GM23338 (cell line): ENCODE data around the gene MRPS27. TPM values are rescaled to one million over a fixed set of nuclear protein-coding genes. Genes with fewer than 3 reads are reported as not detected.

ENCODE experiments used
- ATAC-seq: fragments of 200-7000 bp; cut with Tn5 transposase; 3 replicates; pipeline ENCODE4 v1.9.1; 2020
- DNase-seq: peaks from one replicate; pipeline ENCODE4 v3.0.0-alpha.2; 2015; ENCODE audit warnings: low spot score
- H2AFZ ChIP-seq: fragments of 200-600 bp; sonication (generic); 2 replicates; pipeline ENCODE4 v1.8.0; 2016; ENCODE audit warnings: antibody characterized with exemption, mild to moderate bottlenecking, moderate library complexity
- H3F3A ChIP-seq: fragments of 200-600 bp; sonication (generic); replicated peaks from 2 replicates; pipeline ENCODE4 v1.8.0; 2017; ENCODE audit warnings: antibody characterized with exemption, mixed run types, low read depth
- H3K27ac ChIP-seq: fragments of 200-600 bp; sonication (generic); 2 replicates; pipeline ENCODE4 v1.6.1; 2016; ENCODE audit warnings: low read depth
- H3K27me3 ChIP-seq: fragments of 200-600 bp; sonication (generic); 2 replicates; pipeline ENCODE4 v1.8.0; 2016; ENCODE audit warnings: mild to moderate bottlenecking, mixed run types, moderate library complexity; ENCODE audit not compliant: insufficient read depth
- H3K36me3 ChIP-seq: fragments of 200-600 bp; sonication (generic); 2 replicates; pipeline ENCODE4 v1.8.0; 2016; ENCODE audit warnings: mild to moderate bottlenecking; ENCODE audit not compliant: insufficient read depth
- H3K4me1 ChIP-seq: fragments of 200-600 bp; sonication (generic); 2 replicates; pipeline ENCODE4 v1.8.0; 2016; ENCODE audit warnings: mild to moderate bottlenecking, moderate library complexity; ENCODE audit not compliant: insufficient read depth
- H3K4me2 ChIP-seq: fragments of 200-600 bp; sonication (generic); 2 replicates; pipeline ENCODE4 v1.7.1; 2017; ENCODE audit warnings: mixed run types
- H3K4me3 ChIP-seq: fragments of 200-600 bp; sonication (generic); 2 replicates; pipeline ENCODE4 v1.6.1; 2016; ENCODE audit warnings: mixed run types
- H3K79me2 ChIP-seq: fragments of 200-600 bp; sonication (generic); replicated peaks from 2 replicates; pipeline ENCODE4 v1.8.0; 2017; ENCODE audit warnings: mild to moderate bottlenecking; ENCODE audit not compliant: insufficient read depth
- H3K9me2 ChIP-seq: fragments of 200-600 bp; sonication (generic); 2 replicates; pipeline ENCODE4 v1.8.0; 2017; ENCODE audit not compliant: insufficient read depth
- H4K20me1 ChIP-seq: fragments of 200-600 bp; sonication (generic); replicated peaks from 2 replicates; pipeline ENCODE4 v1.8.0; 2017; ENCODE audit warnings: mild to moderate bottlenecking; ENCODE audit not compliant: insufficient read depth
- H3K27ac Mint-ChIP-seq: 2 replicates; pipeline ENCODE4 v1.8.0; 2020; ENCODE audit warnings: inconsistent platforms, mild to moderate bottlenecking, moderate library complexity, mixed read lengths
- H3K27me3 Mint-ChIP-seq: 3 replicates; pipeline ENCODE4 v1.8.0; 2022; ENCODE audit warnings: low read depth, mild to moderate bottlenecking, moderate library complexity, mixed read lengths, inconsistent platforms; ENCODE audit not compliant: insufficient read depth, poor library complexity
- H3K36me3 Mint-ChIP-seq: 3 replicates; pipeline ENCODE4 v1.8.0; 2021; ENCODE audit warnings: low read depth, mild to moderate bottlenecking, inconsistent platforms, moderate library complexity, mixed read lengths
- H3K4me1 Mint-ChIP-seq: 3 replicates; pipeline ENCODE4 v1.8.0; 2020; ENCODE audit warnings: mild to moderate bottlenecking, inconsistent platforms, mixed read lengths
- H3K4me3 Mint-ChIP-seq: 3 replicates; pipeline ENCODE4 v1.8.0; 2021; ENCODE audit warnings: moderate library complexity, mild to moderate bottlenecking, inconsistent platforms, mixed read lengths
- H3K9me3 Mint-ChIP-seq: 3 replicates; pipeline ENCODE4 v1.8.0; 2020; ENCODE audit warnings: moderate library complexity, mild to moderate bottlenecking, inconsistent platforms, mixed read lengths
- CREB1 ChIP-seq: fragments of 250-450 bp; sonication (Bioruptor Pico); IDR thresholded peaks from 2 replicates; pipeline ENCODE4 v1.5.0; 2020; ENCODE audit warnings: low read depth, mild to moderate bottlenecking, moderate library complexity
- EZH2phosphoT487 ChIP-seq: fragments of 200-600 bp; sonication (generic); IDR thresholded peaks from one replicate; pipeline ENCODE4 v1.8.1; 2018; ENCODE audit warnings: antibody characterized with exemption; ENCODE audit not compliant: unreplicated experiment
- POLR2AphosphoS5 ChIP-seq: IDR thresholded peaks from 2 replicates; pipeline ENCODE4 v1.6.1; 2016; ENCODE audit warnings: antibody characterized with exemption, low read depth
- REST ChIP-seq: IDR thresholded peaks from one replicate; pipeline ENCODE4 v1.6.1; 2018; ENCODE audit warnings: antibody characterized with exemption; ENCODE audit not compliant: unreplicated experiment
- ZNF114 ChIP-seq: fragments of 250-450 bp; sonication (Bioruptor Pico); IDR thresholded peaks from 2 replicates; pipeline ENCODE4 v1.5.0; 2020; ENCODE audit warnings: mild to moderate bottlenecking, moderate library complexity
- ZNF331 ChIP-seq: fragments of 250-450 bp; sonication (Bioruptor Pico); IDR thresholded peaks from 2 replicates; pipeline ENCODE4 v1.5.0; 2020; ENCODE audit warnings: low read depth, mild to moderate bottlenecking, moderate library complexity
- ZNF462 ChIP-seq: fragments of 250-450 bp; sonication (Bioruptor Pico); IDR thresholded peaks from 2 replicates; pipeline ENCODE4 v1.5.0; 2020; ENCODE audit warnings: mild to moderate bottlenecking, moderate library complexity
- polyA plus RNA-seq: library from polyadenylated mRNA; unstranded; fragments of >200 nt; fragmentation: Nextera tagmentation; extraction: Ambion mirVana; gene quantifications from 2 replicates; pipeline ENCODE4 v1.2.1, GENCODE V29; 2016
- total RNA-seq: library from RNA; depleted of rRNA; stranded (reverse); fragments of >200 nt; shearing (Covaris generic); gene quantifications from 2 replicates; pipeline ENCODE4 v1.2.3, GENCODE V29; 2014
- TF ChIP-seq, protein P1 (sequence below), 2 experiments: fragments of 200-600 bp in 1 of 2; sonication (generic) in 1 of 2; conservative IDR thresholded peaks; 2 replicates each; pipeline versions ENCODE4 v1.5.1 to v1.6.1; 2016 to 2017; ENCODE audit warnings: antibody characterized with exemption in 2 of 2, low read depth in 2 of 2, mild to moderate bottlenecking in 2 of 2, moderate library complexity in 1 of 2

MRPS27 gene
- total and polyA plus RNA-seq, 2 experiments from 2014 or later: 53.2 to 141 TPM

GRCh38 chr5:72286798-72287197 is 33.2 kb downstream of the MRPS27 start:
- Mint-ChIP-seq H3K36me3 (peaks cover 31% of the 10 kb centered on the region), H3K4me1 (no peaks in the 10 kb centered on the region), H3K4me3 (no peak overlapping the region), H3K9me3 (no peaks in the 10 kb centered on the region), H3K27ac (no peak overlapping the region), H3K27me3 (peaks cover 1% of the 10 kb centered on the region)
- Histone ChIP-seq H3K36me3 (peaks cover 10% of the 10 kb centered on the region; the same call in 1 of the 2 replicates), H3F3A (no peaks in the 10 kb centered on the region), H2AFZ (no peak overlapping the region), H4K20me1 (no peaks in the 10 kb centered on the region), H3K4me1 (no peaks in the 10 kb centered on the region), H3K4me3 (no peak overlapping the region), H3K4me2 (no peak overlapping the region), H3K79me2 (no peaks in the 10 kb centered on the region), H3K27ac (no peak overlapping the region), H3K27me3 (no peaks in the 10 kb centered on the region), H3K9me2 (no peaks in the 10 kb centered on the region)
- DNase-seq (no peak), ATAC-seq (no peak)
- TF ChIP-seq EZH2phosphoT487 (no peak), ZNF462 (no peak), CREB1 (CRISPR knock-in tag) (no peak)
- TF ChIP-seq, protein P1, sequence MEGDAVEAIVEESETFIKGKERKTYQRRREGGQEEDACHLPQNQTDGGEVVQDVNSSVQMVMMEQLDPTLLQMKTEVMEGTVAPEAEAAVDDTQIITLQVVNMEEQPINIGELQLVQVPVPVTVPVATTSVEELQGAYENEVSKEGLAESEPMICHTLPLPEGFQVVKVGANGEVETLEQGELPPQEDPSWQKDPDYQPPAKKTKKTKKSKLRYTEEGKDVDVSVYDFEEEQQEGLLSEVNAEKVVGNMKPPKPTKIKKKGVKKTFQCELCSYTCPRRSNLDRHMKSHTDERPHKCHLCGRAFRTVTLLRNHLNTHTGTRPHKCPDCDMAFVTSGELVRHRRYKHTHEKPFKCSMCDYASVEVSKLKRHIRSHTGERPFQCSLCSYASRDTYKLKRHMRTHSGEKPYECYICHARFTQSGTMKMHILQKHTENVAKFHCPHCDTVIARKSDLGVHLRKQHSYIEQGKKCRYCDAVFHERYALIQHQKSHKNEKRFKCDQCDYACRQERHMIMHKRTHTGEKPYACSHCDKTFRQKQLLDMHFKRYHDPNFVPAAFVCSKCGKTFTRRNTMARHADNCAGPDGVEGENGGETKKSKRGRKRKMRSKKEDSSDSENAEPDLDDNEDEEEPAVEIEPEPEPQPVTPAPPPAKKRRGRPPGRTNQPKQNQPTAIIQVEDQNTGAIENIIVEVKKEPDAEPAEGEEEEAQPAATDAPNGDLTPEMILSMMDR (conservative IDR thresholded peaks at IDR 0.05; ENCODE audit: low read depth in 2 of 2): no peak

DNA sequence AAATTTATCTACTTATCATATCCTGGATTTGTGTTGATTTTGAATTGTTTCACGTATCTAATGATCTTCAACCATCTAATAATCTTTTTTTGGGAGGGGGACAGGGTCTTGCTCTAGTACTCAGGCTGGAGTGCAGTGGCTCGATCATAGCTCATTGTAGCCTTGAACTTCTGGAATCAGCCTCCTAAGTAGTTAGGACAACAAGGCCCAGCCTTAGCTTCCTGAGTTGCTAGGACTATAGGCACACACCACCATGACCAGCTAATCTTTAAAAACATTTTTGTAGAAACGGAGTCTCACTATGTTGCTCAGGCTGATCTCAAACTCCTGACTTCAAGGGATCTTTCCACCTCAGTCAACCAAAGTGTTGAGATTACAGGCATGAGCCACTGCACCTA is 34.6 kb downstream of the MRPS27 start:
- Mint-ChIP-seq H3K4me3 (no peak overlapping the region), H3K36me3 (peaks cover 31% of the 10 kb centered on the region), H3K27me3 (peaks cover 1% of the 10 kb centered on the region), H3K9me3 (no peaks in the 10 kb centered on the region), H3K4me1 (no peaks in the 10 kb centered on the region), H3K27ac (no peak overlapping the region)
- H3K4me3 ChIP-seq: no peak overlapping the region
- no peak for ATAC-seq
- TF ChIP-seq ZNF331 (CRISPR knock-in tag): no peak
- TF ChIP-seq POLR2AphosphoS5: no peak
- TF ChIP-seq REST: no peak
- no peak for TF ChIP-seq ZNF114
- TF ChIP-seq CREB1 (CRISPR knock-in tag): no peak
- TF ChIP-seq, protein P1 (conservative IDR thresholded peaks at IDR 0.05; ENCODE audit: low read depth in 2 of 2): no peak
- H3K4me1 ChIP-seq: no peaks in the 10 kb centered on the region
- no peaks in the 10 kb centered on the region for H3K9me2 ChIP-seq
- H3K36me3 ChIP-seq: peaks cover 10% of the 10 kb centered on the region; the same call in 1 of the 2 replicates
- H3K27me3 ChIP-seq: no peaks in the 10 kb centered on the region
- H3K79me2 ChIP-seq: no peaks in the 10 kb centered on the region
- no peaks in the 10 kb centered on the region for H3F3A ChIP-seq
- H3K4me2 ChIP-seq: no peak overlapping the region
- H3K27ac ChIP-seq: no peak overlapping the region
- H2AFZ ChIP-seq: no peak overlapping the region
- DNase-seq: no peak
- no peaks in the 10 kb centered on the region for H4K20me1 ChIP-seq
